ENCODE results near the gene ATF7IP. TPM values are rescaled to one million over a fixed set of nuclear protein-coding genes. Genes with fewer than 3 reads are reported as not detected.

ATF7IP gene
- total RNA-seq = 9.5 and 14.5 TPM in 2 replicates

GRCh38 chr12:14365294-14366208, at the start of gene ATF7IP:
TSS of gene ATF7IP (plus strand) at chr12:14365682. CDS start at chr12:14423916, 58,234 bp downstream.

Other genes starting within 250 kb of the ATF7IP start
- 2.5 and 3.4 TPM in 2 replicates for gene PLBD1, start 202.2 kb downstream of the ATF7IP start, total RNA-seq